SK-N-DZ (cell line): Measurements from ENCODE around the gene LYL1.
A peak's percentile ranks its signal among the peaks of the same experiment; 100 is the strongest.

Source experiments
- DNase-seq: peaks from one replicate; pipeline ENCODE4 v3.0.0-alpha.2; 2015; ENCODE audit warnings: low spot score

Gene LYL1

DNA sequence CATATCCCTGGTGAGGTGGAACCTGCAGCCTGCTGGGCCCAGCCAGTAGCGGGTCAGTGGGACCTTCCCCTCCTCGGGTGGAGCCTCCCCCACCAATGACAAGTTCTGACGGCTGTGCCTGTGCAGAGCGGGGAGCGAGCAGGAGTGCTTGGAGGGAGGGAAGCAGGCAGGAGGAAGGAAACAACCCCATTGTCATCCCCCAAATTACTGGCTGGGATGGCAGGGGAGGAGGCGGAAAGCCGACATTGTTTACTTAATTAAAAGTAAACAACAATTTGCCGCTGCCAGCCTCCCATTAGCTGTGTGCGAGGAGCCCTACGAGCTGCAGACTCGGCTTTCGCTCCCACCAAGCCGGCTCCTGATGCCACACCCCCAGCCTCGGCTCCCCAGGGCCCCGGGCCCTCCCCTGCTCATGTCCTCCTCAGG is 45.5 kb downstream of the LYL1 start:
- DNase-seq, result no peak

GRCh38 chr19:13056052-13056660 is 46.5 kb downstream of the LYL1 start:
- DNase-seq, result no peak

- DNase-seq, result peak; percentile 35
These were observed 47.2 kb downstream of the LYL1 start for GRCh38 chr19:13055213-13056051.

DNA sequence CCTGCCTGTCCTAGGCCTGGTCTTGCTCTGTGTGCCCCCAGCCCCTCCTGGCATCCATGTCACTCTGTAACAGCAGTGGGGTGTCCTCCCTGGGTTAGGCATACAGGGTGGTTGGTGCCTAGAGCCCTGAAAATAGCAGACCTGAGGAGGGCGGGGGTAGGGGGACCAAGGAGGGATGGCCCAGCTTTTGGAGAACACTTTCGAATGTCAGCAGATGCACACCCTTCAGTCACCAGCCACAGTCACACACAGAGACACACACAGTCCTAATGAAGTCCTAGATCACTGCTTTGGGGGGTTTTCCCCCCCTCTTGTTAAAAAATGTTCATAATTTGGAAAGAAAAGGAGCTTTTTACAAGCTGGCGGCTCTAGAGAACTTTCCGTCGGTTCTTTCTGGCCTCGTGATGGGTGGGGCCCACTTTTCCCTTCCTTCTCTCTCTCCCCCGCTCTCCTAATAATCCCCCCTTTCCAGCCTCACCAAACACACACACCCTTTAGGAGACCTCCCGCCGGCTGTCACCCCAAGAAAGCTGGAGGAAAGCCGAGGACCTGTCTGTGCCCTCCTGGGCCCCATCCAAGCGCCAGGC is 47.9 kb downstream of the LYL1 start:
- no peak for DNase-seq

DNA sequence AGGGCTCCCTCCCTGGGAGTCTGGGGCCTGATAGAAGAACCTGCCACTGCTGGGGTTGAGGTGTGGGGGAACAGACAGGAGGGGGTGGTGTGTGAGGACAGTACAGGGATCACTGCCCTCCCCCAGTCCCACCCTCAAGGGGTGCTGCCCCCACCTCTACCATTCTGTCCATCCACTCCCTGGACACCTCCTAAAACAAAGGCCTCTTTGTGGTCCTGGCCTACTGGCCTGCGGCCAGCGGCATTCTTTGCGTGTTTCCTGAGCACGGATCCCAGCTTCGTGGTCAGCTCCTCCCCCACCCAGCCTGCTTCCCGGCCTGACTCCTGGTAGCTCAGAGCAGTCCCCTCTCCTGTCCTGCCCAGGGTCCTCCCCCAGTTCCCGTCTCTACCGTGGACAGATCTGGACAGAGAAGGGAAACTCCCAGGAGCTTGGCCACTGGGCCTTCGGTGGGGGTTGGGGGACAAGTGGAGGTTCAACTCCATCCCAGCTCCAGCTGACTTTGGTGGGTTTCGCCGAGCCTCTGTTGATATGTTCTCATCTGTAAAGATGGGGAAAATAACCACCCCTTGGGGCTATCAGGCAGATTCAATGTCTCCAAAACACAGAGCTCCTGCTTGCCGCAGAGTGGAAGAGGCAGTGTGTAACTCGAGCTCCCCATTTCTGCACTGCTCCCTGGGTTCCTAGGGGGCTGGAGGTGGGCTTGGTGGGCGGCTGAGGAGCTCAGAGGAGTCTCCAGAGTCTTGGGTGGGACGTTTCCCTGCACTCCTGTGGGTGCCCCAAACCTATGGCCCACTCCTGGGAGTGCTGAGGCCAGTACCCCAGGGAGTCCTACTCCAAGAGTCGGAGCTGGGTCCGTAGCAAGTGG is 48.7 kb downstream of the LYL1 start:
- no peak for DNase-seq

DNA sequence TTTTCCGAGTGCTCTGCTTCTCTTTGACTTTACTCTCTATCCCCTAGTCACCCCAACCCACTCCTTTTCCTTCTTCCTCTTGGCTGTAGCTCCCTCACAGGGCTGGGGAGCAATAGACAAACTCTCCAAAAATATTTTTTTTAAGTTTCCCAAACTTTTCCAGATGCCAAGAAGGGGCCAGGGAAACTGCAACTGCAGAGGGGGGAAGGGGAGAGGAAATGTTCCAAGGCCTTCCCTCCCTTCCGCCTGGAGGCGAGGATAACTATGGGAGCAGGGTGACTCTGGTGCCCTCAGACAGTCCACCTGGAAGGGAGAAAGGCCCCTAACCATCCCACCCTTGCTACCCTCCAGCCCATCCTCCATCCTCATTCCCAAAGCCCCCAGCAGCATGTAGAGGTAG is 49.4 kb downstream of the LYL1 start:
- DNase-seq, result no peak

GRCh38 chr19:13052447-13053175 is 50.0 kb downstream of the LYL1 start:
- no peak for DNase-seq

GRCh38 chr19:13051557-13052165 is 51.0 kb downstream of the LYL1 start:
- DNase-seq, result peak; percentile 69

DNA sequence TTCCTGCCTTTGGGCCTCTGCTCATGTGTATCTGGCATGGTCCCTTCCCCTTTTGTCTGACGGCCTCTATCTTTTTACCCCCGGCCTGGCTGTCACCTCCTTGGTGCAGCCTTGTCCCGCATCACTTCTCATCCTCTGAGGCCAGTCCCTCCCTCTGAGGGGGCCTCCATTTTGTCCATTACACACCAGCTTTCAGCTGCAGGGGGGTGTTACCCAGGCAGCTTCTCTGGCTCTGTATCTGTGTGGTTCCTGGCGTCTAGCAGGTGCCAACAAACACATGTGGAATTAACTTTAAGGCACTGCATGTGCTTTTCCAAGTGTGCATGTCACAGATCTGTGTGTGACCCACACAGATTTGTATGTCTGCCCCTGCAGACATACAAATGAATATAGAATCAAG is 52.4 kb downstream of the LYL1 start:
- DNase-seq, result no peak
